ENCODE measurements around the gene CCL26. TPM values are rescaled to one million over a fixed set of nuclear protein-coding genes. Genes with fewer than 3 reads are reported as not detected.

The CCL26 gene
- total RNA-seq, 4 donors from 2014 or later: not detected

GRCh38 chr7:75757860-75758259 lies 14.2 kb downstream of the CCL26 start:
- Histone ChIP-seq H3K9me3 (no peaks in the 10 kb centered on the region), H3K27ac (no peak overlapping the region), H3K27me3 (no peaks in the 10 kb centered on the region), H3K36me3 (no peaks in the 10 kb centered on the region), H3K4me1 (no peaks in the 10 kb centered on the region), H3K4me3 (no peak overlapping the region)
- no peak for TF ChIP-seq CTCF (IDR thresholded peaks at IDR 0.05)
- no peak for TF ChIP-seq POLR2A (IDR thresholded peaks at IDR 0.05)
- no peak for DNase-seq
- intact Hi-C loops (cut with DNase I; ENCODE audit: low total_unique reads): no loop called here

GRCh38 chr7:75756991-75757676 lies 14.9 kb downstream of the CCL26 start:
- H3K4me3 ChIP-seq: no peak overlapping the region
- TF ChIP-seq CTCF (IDR thresholded peaks at IDR 0.05) (no peak), POLR2A (IDR thresholded peaks at IDR 0.05) (no peak)
- DNase-seq: no peak
- H3K27me3 ChIP-seq: no peaks in the 10 kb centered on the region
- no peaks in the 10 kb centered on the region for H3K36me3 ChIP-seq
- H3K9me3 ChIP-seq: no peaks in the 10 kb centered on the region
- H3K4me1 ChIP-seq: no peaks in the 10 kb centered on the region
- no peak overlapping the region for H3K27ac ChIP-seq
- intact Hi-C loops (cut with DNase I; ENCODE audit: low total_unique reads): no loop called here

- H3K27ac ChIP-seq: no peak overlapping the region
- H3K4me3 ChIP-seq: no peak overlapping the region
- no peaks in the 10 kb centered on the region for H3K27me3 ChIP-seq
- no peak for DNase-seq
- TF ChIP-seq CTCF (IDR thresholded peaks at IDR 0.05): no peak
- TF ChIP-seq POLR2A (IDR thresholded peaks at IDR 0.05): no peak
- intact Hi-C loops (cut with DNase I; ENCODE audit: low total_unique reads): no loop called here
- H3K9me3 ChIP-seq: no peaks in the 10 kb centered on the region
- H3K4me1 ChIP-seq: no peaks in the 10 kb centered on the region
- no peaks in the 10 kb centered on the region for H3K36me3 ChIP-seq
Measured at GRCh38 chr7:75756206-75756990, 15.6 kb downstream of the CCL26 start.

GRCh38 chr7:75743455-75743859 lies 28.6 kb downstream of the CCL26 start:
- Histone ChIP-seq H3K36me3 (no peaks in the 10 kb centered on the region), H3K27ac (no peak overlapping the region), H3K4me3 (no peak overlapping the region), H3K9me3 (no peaks in the 10 kb centered on the region), H3K4me1 (no peaks in the 10 kb centered on the region), H3K27me3 (no peaks in the 10 kb centered on the region)
- TF ChIP-seq POLR2A (IDR thresholded peaks at IDR 0.05): no peak
- no peak for TF ChIP-seq CTCF (IDR thresholded peaks at IDR 0.05)
- intact Hi-C loops (cut with DNase I; ENCODE audit: low total_unique reads): no loop called here
- DNase-seq: peak in 1 of 2 donors; percentile 21

- intact Hi-C loops (cut with DNase I; ENCODE audit: low total_unique reads): no loop called here
- Histone ChIP-seq H3K27ac (no peak overlapping the region), H3K27me3 (no peaks in the 10 kb centered on the region), H3K4me3 (no peak overlapping the region), H3K9me3 (no peaks in the 10 kb centered on the region), H3K36me3 (no peaks in the 10 kb centered on the region), H3K4me1 (no peaks in the 10 kb centered on the region)
- TF ChIP-seq POLR2A (IDR thresholded peaks at IDR 0.05): no peak
- TF ChIP-seq CTCF (IDR thresholded peaks at IDR 0.05): no peak
- DNase-seq: peak in 1 of 2 donors; percentile 31
Measured at GRCh38 chr7:75740846-75741497, 31.0 kb downstream of the CCL26 start.

Measured in uterus (tissue), 4 donors.